ENCODE measurements around the gene MYO7A.
A peak's percentile ranks its signal among the peaks of the same experiment; 100 is the strongest.

The MYO7A gene

DNA sequence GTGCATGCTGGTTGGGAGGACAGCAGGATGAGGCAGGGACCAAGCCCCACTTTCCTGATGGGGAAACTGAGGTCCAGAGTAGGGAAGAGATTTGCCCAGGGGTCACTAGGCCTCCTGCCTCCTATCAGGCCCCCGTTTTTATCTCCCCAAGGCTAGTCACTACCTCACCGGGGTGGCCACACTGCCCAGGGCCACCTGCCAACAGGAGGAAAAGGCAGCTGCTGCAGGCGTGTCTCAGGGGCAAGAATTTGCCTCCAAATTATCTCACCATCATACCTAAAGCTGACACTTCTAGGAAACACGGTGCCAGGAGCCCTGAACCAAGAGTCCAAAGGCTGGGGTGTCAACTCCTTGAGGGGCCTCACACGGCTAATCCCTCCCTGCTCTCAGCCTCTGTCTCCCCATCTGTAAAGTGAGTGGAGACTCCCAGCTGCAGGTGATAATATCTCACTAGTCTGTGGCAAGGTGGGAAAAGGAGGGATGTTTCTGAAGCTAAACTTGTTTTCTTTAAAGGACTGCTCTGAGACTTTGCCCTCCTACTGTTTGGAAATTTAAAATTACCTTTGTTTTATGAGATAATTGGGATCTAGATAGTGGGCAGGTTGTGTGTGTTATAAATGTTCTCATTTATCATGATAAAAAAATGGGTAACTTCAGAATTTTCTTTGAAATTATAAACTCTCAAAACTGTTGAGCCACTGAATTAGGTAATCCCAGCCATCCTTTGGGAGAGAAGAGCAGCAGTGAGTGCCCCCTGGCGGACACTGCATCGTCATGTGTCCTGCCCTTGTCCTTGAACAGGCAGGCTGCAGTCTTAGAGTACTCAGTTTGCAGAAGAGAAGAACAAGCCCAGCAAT lies 60.0 kb downstream of the MYO7A start:
- DNase-seq (ENCODE audit: low read depth), result peak; percentile 73
- TF ChIP-seq CTCF (conservative IDR thresholded peaks at IDR 0.05; ENCODE audit: low read length), result peak; percentile 97
- H3K4me3 ChIP-seq (ENCODE audit: low read length), result no peak overlapping the region

GRCh38 chr11:77188633-77189491 lies 60.8 kb downstream of the MYO7A start:
- no peak overlapping the region for H3K4me3 ChIP-seq (ENCODE audit: low read length)
- no peak for TF ChIP-seq CTCF (conservative IDR thresholded peaks at IDR 0.05; ENCODE audit: low read length)
- no peak for DNase-seq (ENCODE audit: low read depth)

DNA sequence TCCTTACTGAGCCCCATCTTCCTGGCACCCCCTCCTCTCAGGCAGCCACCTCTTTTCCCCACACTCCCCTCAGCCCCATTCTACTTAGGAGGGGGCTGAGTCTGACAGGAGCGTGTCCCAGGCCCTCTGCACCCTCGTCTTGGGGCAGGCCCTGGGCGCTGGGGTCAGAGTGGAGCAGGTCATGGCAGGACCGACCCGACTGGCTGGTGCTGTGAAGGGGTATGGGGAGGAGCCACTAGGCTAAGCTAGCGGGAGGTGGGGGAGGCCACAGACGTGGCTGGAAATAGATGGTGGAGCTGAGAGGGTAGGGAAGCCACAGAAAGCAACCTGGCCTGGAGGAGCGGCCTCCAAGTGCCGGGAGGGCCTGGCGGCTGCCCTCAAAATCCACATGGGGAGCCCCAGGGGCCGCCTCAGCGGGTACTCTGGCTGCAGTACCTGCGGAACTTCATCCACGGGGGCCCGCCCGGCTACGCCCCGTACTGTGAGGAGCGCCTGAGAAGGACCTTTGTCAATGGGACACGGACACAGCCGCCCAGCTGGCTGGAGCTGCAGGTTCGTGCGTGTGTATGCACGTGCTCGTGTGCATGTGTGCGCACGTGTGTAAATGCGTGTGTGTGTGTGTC lies 61.7 kb downstream of the MYO7A start:
- no peak for DNase-seq (ENCODE audit: low read depth)
- no peak for TF ChIP-seq CTCF (conservative IDR thresholded peaks at IDR 0.05; ENCODE audit: low read length)
- no peak overlapping the region for H3K4me3 ChIP-seq (ENCODE audit: low read length)

GRCh38 chr11:77190331-77191075 lies 62.5 kb downstream of the MYO7A start:
- no peak overlapping the region for H3K4me3 ChIP-seq (ENCODE audit: low read length)
- no peak for DNase-seq (ENCODE audit: low read depth)
- TF ChIP-seq CTCF (conservative IDR thresholded peaks at IDR 0.05; ENCODE audit: low read length), result no peak

DNA sequence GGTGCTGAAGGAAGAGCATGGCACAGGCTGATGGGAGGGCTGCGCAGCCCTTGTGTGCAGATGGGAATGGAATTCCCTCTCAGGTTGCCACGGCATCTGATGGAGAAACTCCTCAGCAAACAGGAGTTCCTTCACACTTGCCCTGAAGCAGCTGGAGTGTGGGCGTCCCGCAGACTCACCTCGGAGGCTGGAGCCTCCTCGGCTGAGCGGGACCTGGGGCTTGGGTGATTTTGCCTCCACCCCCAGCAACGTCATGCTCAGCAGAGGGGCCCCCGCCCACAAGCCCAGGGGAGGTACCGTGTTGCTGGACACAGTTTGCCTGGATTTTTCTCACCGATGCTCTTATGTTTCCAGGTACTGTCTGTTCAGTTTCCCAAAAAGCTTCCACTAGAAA lies 63.4 kb downstream of the MYO7A start:
- no peak for DNase-seq (ENCODE audit: low read depth)
- TF ChIP-seq CTCF (conservative IDR thresholded peaks at IDR 0.05; ENCODE audit: low read length), result no peak
- no peak overlapping the region for H3K4me3 ChIP-seq (ENCODE audit: low read length)

GRCh38 chr11:77191823-77192495 lies 63.9 kb downstream of the MYO7A start:
- H3K4me3 ChIP-seq (ENCODE audit: low read length), result no peak overlapping the region
- peak; percentile 9 for DNase-seq (ENCODE audit: low read depth)
- peak; percentile 49 for TF ChIP-seq CTCF (conservative IDR thresholded peaks at IDR 0.05; ENCODE audit: low read length)

Measured in AG10803 (cell line).